ENCODE measurements around the gene LTBP1. TPM values are rescaled to one million over a fixed set of nuclear protein-coding genes. Genes with fewer than 3 reads are reported as not detected.

LTBP1 gene
- total and polyA plus RNA-seq, 5 donors from 2014 or later, result 3.7 TPM; not detected in 4

- ATAC-seq (ENCODE audit: low read depth in 2 of 2) (no peak), DNase-seq (no peak)
- peaks cover 0 to 7% (median 0%) of the 10 kb centered on the region in 7 donors for H3K9me3 Mint-ChIP-seq
- peaks cover 26% of the 10 kb centered on the region for H3K27me3 Mint-ChIP-seq
- no peak overlapping the region for H3K27ac ChIP-seq (ENCODE audit: insufficient read depth, low read length, poor library complexity, severe bottlenecking)
- H3K27me3 ChIP-seq (ENCODE audit: control insufficient read depth, insufficient read depth, low read length), result peaks cover 4% of the 10 kb centered on the region
- no peak overlapping the region for H3K4me3 ChIP-seq (ENCODE audit: low read depth, low read length)
- no peak overlapping the region for H3K4me3 Mint-ChIP-seq
- H3K9me3 ChIP-seq (ENCODE audit: control insufficient read depth in 2 of 2, low read length in 2 of 2), result no peaks in the 10 kb centered on the region
- H3K4me1 ChIP-seq (ENCODE audit: control insufficient read depth, insufficient read depth, low read length, poor library complexity, severe bottlenecking), result no peaks in the 10 kb centered on the region
- no peaks in the 10 kb centered on the region for H3K36me3 ChIP-seq (ENCODE audit: control insufficient read depth, insufficient read depth, low read length)
- no peak overlapping the region for H3K27ac Mint-ChIP-seq
- no peaks in the 10 kb centered on the region for H3K4me1 Mint-ChIP-seq
- H3K36me3 Mint-ChIP-seq, result no peaks in the 10 kb centered on the region
Measured at GRCh38 chr2:33291278-33292013, 344.7 kb downstream of the LTBP1 start.

GRCh38 chr2:33292063-33292462 is 345.3 kb downstream of the LTBP1 start:
- Histone ChIP-seq H3K27ac (ENCODE audit: insufficient read depth, low read length, poor library complexity, severe bottlenecking) (no peak overlapping the region), H3K4me1 (ENCODE audit: control insufficient read depth, insufficient read depth, low read length, poor library complexity, severe bottlenecking) (no peaks in the 10 kb centered on the region), H3K36me3 (ENCODE audit: control insufficient read depth, insufficient read depth, low read length) (no peaks in the 10 kb centered on the region), H3K4me3 (ENCODE audit: low read depth, low read length) (no peak overlapping the region), H3K27me3 (ENCODE audit: control insufficient read depth, insufficient read depth, low read length) (peaks cover 4% of the 10 kb centered on the region), H3K9me3 (ENCODE audit: control insufficient read depth in 2 of 2, low read length in 2 of 2) (no peaks in the 10 kb centered on the region)
- no peak for DNase-seq
- H3K27ac Mint-ChIP-seq, result no peak overlapping the region
- no peak for ATAC-seq (ENCODE audit: low read depth in 2 of 2)
- H3K27me3 Mint-ChIP-seq, result peaks cover 26% of the 10 kb centered on the region
- no peak overlapping the region for H3K4me3 Mint-ChIP-seq
- peaks cover 0 to 7% (median 0%) of the 10 kb centered on the region in 7 donors for H3K9me3 Mint-ChIP-seq
- no peaks in the 10 kb centered on the region for H3K36me3 Mint-ChIP-seq
- H3K4me1 Mint-ChIP-seq, result no peaks in the 10 kb centered on the region

GRCh38 chr2:33292981-33293595 is 346.3 kb downstream of the LTBP1 start:
- Mint-ChIP-seq H3K9me3 (peaks cover 0 to 2% (median 0%) of the 10 kb centered on the region in 7 donors), H3K36me3 (no peaks in the 10 kb centered on the region), H3K4me3 (no peak overlapping the region), H3K4me1 (no peaks in the 10 kb centered on the region), H3K27ac (no peak overlapping the region), H3K27me3 (peaks cover 26% of the 10 kb centered on the region)
- Histone ChIP-seq H3K4me1 (ENCODE audit: control insufficient read depth, insufficient read depth, low read length, poor library complexity, severe bottlenecking) (no peaks in the 10 kb centered on the region), H3K9me3 (ENCODE audit: control insufficient read depth in 2 of 2, low read length in 2 of 2) (no peaks in the 10 kb centered on the region), H3K27me3 (ENCODE audit: control insufficient read depth, insufficient read depth, low read length) (no peaks in the 10 kb centered on the region), H3K4me3 (ENCODE audit: low read depth, low read length) (no peak overlapping the region), H3K36me3 (ENCODE audit: control insufficient read depth, insufficient read depth, low read length) (no peaks in the 10 kb centered on the region), H3K27ac (ENCODE audit: insufficient read depth, low read length, poor library complexity, severe bottlenecking) (no peak overlapping the region)
- DNase-seq (no peak), ATAC-seq (ENCODE audit: low read depth in 2 of 2) (no peak)

GRCh38 chr2:33298233-33298632 is 351.5 kb downstream of the LTBP1 start:
- no peak for DNase-seq
- Mint-ChIP-seq H3K27me3 (peaks cover 9% of the 10 kb centered on the region), H3K4me1 (no peaks in the 10 kb centered on the region), H3K36me3 (no peaks in the 10 kb centered on the region), H3K27ac (no peak overlapping the region), H3K9me3 (peaks cover 0 to 2% (median 0%) of the 10 kb centered on the region in 7 donors), H3K4me3 (no peak overlapping the region)
- H3K36me3 ChIP-seq (ENCODE audit: control insufficient read depth, insufficient read depth, low read length), result no peaks in the 10 kb centered on the region
- no peak for ATAC-seq (ENCODE audit: low read depth in 2 of 2)
- no peaks in the 10 kb centered on the region for H3K4me1 ChIP-seq (ENCODE audit: control insufficient read depth, insufficient read depth, low read length, poor library complexity, severe bottlenecking)
- H3K27ac ChIP-seq (ENCODE audit: insufficient read depth, low read length, poor library complexity, severe bottlenecking), result no peak overlapping the region
- no peaks in the 10 kb centered on the region for H3K27me3 ChIP-seq (ENCODE audit: control insufficient read depth, insufficient read depth, low read length)
- H3K4me3 ChIP-seq (ENCODE audit: low read depth, low read length), result no peak overlapping the region
- H3K9me3 ChIP-seq (ENCODE audit: control insufficient read depth in 2 of 2, low read length in 2 of 2), result no peaks in the 10 kb centered on the region

GRCh38 chr2:33301355-33301754 is 354.6 kb downstream of the LTBP1 start:
- Histone ChIP-seq H3K4me3 (ENCODE audit: low read depth, low read length) (no peak overlapping the region), H3K4me1 (ENCODE audit: control insufficient read depth, insufficient read depth, low read length, poor library complexity, severe bottlenecking) (no peaks in the 10 kb centered on the region), H3K27ac (ENCODE audit: insufficient read depth, low read length, poor library complexity, severe bottlenecking) (no peak overlapping the region), H3K9me3 (ENCODE audit: control insufficient read depth in 2 of 2, low read length in 2 of 2) (no peaks in the 10 kb centered on the region), H3K27me3 (ENCODE audit: control insufficient read depth, insufficient read depth, low read length) (no peaks in the 10 kb centered on the region), H3K36me3 (ENCODE audit: control insufficient read depth, insufficient read depth, low read length) (no peaks in the 10 kb centered on the region)
- ATAC-seq (ENCODE audit: low read depth in 2 of 2) (no peak), DNase-seq (no peak)
- H3K4me1 Mint-ChIP-seq, result no peaks in the 10 kb centered on the region
- no peaks in the 10 kb centered on the region for H3K27me3 Mint-ChIP-seq
- no peaks in the 10 kb centered on the region for H3K36me3 Mint-ChIP-seq
- no peak overlapping the region for H3K27ac Mint-ChIP-seq
- H3K9me3 Mint-ChIP-seq, result peaks cover 0 to 3% (median 0%) of the 10 kb centered on the region in 7 donors
- H3K4me3 Mint-ChIP-seq, result no peak overlapping the region

GRCh38 chr2:33302348-33302747 is 355.6 kb downstream of the LTBP1 start:
- H3K4me3 ChIP-seq (ENCODE audit: low read depth, low read length), result no peak overlapping the region
- H3K36me3 ChIP-seq (ENCODE audit: control insufficient read depth, insufficient read depth, low read length), result no peaks in the 10 kb centered on the region
- H3K4me1 ChIP-seq (ENCODE audit: control insufficient read depth, insufficient read depth, low read length, poor library complexity, severe bottlenecking), result no peaks in the 10 kb centered on the region
- no peaks in the 10 kb centered on the region for H3K36me3 Mint-ChIP-seq
- H3K9me3 ChIP-seq (ENCODE audit: control insufficient read depth in 2 of 2, low read length in 2 of 2), result no peaks in the 10 kb centered on the region
- no peak for ATAC-seq (ENCODE audit: low read depth in 2 of 2)
- no peaks in the 10 kb centered on the region for H3K27me3 ChIP-seq (ENCODE audit: control insufficient read depth, insufficient read depth, low read length)
- DNase-seq, result no peak
- no peak overlapping the region for H3K27ac ChIP-seq (ENCODE audit: insufficient read depth, low read length, poor library complexity, severe bottlenecking)
- no peaks in the 10 kb centered on the region for H3K4me1 Mint-ChIP-seq
- no peak overlapping the region for H3K4me3 Mint-ChIP-seq
- H3K27me3 Mint-ChIP-seq, result no peaks in the 10 kb centered on the region
- no peak overlapping the region for H3K27ac Mint-ChIP-seq
- H3K9me3 Mint-ChIP-seq, result peaks cover 0 to 3% (median 0%) of the 10 kb centered on the region in 7 donors

GRCh38 chr2:33304032-33304864 is 357.5 kb downstream of the LTBP1 start:
- Histone ChIP-seq H3K9me3 (ENCODE audit: control insufficient read depth in 2 of 2, low read length in 2 of 2) (no peaks in the 10 kb centered on the region), H3K4me1 (ENCODE audit: control insufficient read depth, insufficient read depth, low read length, poor library complexity, severe bottlenecking) (no peaks in the 10 kb centered on the region), H3K36me3 (ENCODE audit: control insufficient read depth, insufficient read depth, low read length) (no peaks in the 10 kb centered on the region), H3K4me3 (ENCODE audit: low read depth, low read length) (no peak overlapping the region), H3K27ac (ENCODE audit: insufficient read depth, low read length, poor library complexity, severe bottlenecking) (no peak overlapping the region), H3K27me3 (ENCODE audit: control insufficient read depth, insufficient read depth, low read length) (no peaks in the 10 kb centered on the region)
- ATAC-seq (ENCODE audit: low read depth in 2 of 2) (no peak), DNase-seq (no peak)
- no peaks in the 10 kb centered on the region for H3K27me3 Mint-ChIP-seq
- peaks cover 0 to 3% (median 0%) of the 10 kb centered on the region in 7 donors for H3K9me3 Mint-ChIP-seq
- H3K27ac Mint-ChIP-seq, result no peak overlapping the region
- no peaks in the 10 kb centered on the region for H3K36me3 Mint-ChIP-seq
- H3K4me3 Mint-ChIP-seq, result no peak overlapping the region
- H3K4me1 Mint-ChIP-seq, result no peaks in the 10 kb centered on the region
